ENCODE measurements around the gene PROZ.

Gene PROZ

DNA sequence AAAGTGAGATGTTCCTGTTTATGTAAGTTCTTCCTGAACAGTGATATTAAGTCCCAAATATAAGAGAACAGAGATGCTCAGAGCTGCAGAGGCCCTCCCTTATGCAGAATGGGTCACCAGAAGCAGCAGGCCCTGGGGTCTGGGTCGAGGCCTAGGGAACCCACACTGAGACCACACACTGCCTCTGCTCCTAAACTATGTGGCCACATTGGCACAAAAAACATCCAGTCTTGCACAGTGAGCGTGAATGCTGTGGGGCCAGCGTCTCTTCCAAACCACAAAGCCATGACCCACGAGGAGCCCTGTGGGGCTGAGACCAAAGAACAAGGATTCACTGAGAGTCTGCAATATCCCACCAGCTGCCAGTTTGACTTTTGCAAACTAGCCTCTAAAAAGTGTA is 23.6 kb downstream of the PROZ start:
- DNase-seq: no peak

DNA sequence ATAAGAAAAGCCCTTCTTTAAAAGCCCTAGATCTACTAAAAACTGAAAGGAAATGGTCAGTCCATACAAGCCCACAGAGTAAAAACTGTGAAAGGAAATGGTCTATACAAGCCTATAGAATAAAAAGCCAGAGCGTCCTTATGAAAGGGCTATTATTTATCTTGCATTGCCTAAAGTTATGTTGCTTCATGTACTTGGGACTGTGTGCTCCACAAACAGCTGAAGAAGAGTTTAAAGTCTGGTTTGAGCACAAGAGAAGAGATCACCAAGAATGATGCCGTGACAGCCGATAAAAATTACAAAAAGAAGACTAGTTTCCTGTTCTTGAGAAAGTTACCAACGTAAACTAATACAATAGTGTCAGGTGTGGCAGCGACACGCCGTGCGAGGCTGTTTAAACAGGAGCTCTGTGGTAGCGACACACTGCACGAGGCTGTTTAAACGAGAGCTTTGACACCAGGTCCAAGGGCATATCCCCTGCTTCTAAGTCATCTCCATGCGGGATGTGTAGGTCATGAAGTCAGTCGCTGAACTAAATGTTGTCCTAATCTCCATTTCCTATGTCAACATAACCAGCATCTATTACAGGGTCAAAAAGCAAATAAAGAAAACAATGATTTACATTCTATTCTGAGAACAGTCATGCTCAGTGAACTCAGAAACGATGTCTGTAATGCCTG is 25.1 kb downstream of the PROZ start:
- no peak for DNase-seq

DNA sequence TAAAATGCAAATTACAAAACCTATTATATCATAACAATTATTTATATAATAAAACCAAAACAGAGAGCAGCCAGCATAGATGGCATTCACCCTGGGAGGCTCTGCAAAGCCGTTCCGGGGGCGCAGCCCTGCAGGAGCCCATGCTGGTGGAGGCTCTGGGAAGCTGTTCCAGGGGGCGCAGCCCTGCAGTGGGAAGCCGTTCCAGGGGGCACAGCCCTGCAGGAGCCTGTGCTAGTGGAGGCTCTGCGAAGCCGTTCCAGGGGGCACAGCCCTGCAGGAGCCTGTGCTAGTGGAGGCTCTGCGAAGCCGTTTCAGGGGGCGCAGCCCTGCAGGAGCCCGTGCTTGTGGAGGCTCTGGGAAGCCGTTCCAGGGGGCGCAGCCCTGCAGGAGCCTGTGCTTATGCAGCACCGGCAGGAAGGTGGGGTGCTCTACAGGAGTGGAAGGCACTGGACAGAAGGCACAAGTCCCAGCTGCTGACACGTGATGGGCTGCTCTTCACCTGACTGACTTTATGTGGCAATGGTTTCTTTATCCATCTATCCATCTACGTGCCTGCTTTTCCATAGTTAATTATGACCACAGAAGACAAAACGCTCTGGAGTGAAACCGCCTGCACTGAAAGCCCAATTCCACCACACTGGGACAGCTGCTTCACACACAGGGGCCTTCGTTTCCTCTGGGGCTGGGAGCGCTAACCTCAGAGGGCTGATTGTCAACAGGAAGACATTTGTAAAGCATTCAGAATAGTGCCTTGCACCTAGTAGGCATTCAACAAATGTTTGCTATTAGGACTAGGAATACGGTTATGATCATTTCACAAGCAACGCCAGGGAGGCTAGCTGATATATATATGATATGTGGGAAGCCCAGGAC is 26.4 kb downstream of the PROZ start:
- DNase-seq: no peak

DNA sequence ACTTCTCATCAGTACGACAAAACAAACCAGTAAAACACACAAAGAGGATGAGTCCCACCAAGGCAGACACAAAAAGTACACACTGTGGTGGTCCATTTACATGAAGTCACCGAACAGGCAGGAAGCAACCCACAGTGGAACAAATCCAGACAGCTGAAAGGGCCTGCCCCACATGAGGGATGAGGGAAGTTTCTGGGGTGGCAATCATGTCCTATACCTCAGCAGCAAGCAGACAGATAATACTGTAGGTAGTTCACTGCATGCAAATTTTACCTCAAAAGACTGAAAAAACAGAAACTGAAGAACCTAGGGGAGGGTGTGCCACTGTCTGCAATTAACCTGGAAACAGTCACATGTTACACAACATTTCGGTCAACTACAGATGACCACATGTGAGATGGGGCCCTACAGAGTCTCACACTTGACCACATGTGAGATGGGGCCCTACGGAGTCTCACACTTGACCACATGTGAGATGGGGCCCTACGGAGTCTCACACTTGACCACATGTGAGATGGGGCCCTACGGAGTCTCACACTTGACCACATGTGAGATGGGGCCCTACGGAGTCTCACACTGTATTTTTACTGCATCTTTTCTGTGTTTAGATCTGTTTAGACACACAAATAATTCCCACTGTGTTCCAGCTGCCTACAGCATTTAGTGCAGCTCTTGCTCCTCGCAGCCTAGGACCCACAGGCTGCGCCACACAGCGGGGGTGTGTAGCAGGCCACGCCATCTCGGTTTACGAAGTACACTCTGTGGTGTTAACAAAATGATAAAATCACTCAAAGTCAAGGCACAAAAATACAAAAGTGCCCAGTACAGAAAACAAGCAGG is 27.8 kb downstream of the PROZ start:
- DNase-seq: no peak

DNA sequence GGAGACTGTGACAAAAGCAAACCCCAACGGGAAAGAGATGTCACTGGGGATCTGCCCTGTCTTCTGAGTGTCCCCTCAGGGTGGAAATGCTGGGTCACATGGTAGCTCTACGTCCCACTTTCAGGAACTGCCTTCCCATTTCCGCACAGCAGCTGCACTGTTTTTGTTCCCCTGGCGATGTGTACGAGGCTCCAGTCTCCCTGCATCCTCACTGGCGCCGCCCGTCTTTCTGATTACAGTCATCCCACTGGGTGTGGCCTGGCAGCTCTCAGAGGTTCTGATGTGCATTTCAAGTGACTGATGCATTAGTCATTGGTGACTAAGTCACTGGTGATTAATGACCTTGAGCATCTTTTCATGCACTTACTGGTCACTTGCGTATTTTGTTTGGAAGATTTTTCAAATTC is 28.8 kb downstream of the PROZ start:
- peak; percentile 97 for DNase-seq

DNA sequence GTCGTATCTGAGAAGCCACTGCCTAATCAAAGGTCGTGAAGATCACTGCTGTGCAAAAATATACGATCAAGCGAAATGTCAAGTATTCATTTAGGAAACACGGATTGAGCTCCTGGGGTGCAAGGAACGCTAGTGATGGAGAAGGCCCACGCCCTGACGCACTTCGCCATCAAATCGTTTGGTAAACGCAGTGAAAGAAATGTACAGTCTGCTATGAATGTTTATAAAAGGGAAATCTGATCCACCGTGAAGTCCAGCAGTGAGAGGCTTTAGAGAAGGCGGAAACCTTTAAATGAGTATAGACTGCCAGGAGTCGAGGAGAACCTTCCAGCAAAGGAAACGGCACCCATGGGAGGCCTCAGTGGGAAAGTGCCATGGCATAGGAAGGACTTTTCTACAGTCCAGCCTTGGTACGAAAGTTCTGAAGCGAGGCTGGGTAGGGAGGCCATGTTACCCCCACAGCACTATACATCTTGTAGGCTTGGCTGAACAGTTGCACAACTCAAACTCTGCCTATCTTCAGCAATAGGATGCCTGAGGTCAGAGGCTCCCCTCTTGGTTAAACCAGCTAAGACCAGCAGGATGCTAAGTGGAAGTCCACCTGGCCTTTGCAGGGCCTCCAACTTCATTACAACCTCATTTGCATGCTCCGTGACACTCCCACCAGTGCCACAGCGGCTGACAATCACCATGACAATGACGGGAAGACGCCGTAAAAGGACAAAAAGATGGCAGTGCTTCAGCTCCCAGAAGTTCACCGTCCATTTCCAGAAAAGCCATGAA is 29.6 kb downstream of the PROZ start:
- no peak for DNase-seq

DNA sequence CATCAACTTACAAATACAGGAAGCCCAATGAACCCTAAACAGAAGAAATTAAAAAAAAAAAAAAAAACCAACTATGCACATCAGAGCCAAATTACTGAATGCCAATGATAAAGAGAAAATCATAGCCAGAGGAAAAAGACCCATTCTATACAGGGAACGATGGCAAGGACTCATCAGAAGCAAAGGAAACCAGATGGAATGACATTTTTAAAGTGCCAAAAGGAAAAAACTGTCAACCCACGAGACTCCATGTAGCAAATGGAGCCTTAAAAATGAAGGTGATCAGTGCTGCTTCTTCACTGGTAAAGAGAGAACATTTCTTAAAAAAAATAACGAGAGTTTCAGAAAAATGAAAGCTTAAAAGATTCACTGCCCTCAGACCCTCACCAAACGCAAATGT is 31.7 kb downstream of the PROZ start:
- DNase-seq: no peak

DNA sequence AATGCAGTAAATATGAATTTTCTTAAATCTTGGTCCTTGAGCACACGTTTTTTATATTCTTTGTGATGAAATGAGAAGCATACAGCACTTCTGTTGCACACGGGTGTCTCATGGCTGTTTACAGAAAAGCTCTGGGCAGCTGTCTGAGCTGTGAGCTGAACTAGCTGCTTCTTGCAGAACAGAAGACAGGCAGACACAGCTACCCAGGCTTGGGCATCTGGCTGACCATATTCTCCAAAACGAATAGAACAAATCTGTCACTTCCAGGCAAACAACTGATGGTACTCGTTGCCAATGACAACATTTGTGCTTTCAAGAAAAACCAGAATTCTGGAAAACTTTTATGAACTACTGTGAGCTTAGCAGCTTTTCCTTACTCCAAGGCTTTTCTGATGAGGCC is 33.8 kb downstream of the PROZ start:
- no peak for DNase-seq

DNA sequence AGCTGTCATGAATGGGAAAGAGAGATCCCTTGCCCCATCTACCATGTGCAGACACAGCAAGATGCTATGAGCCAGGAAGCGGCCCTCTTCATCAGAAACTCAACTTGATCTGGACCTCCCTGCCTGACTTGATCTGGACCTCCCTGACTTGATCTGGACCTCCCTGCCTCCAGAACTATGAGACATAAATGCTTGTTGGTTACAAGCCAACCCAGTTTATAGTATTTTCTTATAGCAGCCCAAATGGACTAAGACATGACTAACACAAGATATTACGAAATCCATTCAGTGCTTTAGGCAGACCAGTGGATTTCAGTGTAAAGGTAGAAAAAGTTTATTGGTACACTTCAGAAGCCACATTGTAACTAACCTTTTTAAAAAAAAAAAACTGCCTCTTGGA is 34.5 kb downstream of the PROZ start:
- DNase-seq: no peak

DNA sequence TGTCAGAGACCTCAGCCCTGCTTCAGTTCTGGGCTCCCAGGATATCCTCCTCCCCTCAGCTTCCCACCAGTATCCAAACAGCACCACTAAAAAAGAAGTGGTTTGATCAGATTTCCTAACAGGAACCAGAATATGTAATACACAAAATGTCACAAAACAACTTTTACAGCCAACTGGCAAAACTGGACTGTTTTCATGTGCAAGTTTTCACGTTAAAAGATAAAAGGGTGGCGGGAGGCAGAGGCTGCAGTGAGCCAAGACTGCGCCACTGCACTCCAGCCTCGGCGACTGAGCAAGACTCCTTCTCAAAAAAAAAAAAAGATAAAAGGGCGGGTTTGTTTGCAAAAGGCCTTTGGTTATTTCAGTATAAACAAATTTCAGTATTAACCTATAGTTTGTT is 36.9 kb downstream of the PROZ start:
- no peak for DNase-seq

DNA sequence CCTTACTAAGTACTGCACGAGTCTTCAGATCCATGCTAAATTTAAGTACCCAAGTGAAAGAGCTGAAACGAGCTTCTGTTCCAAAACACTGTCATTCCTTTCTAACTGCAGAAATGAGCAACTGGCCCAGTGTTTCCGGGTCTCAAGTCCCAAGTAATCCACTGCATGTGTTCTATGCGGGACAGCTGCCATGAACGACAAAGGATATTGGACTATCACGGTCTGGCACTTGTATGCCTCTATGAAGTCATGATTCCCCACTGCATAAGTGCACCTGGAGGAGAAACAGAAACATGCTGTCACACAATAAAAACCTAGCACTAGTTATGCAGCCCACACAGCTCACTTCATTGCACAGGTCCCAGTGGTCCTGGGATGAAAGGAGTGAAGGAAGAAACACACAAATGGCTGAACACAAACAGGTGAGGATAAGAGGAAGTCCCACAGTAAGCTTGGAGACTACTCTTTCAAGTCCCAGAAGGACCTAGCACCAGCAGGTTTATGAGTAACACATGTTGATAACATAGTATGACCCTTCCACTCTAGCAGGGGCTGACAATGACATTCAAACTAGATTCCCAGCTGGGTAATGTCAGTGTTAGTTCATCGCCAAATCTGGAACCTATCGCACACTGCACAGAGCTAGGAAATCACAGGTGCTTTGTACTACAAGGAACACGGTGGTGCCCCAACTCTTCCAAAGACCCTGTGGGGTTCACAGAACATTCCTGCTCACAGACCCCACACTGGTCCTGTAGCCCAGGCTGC is 38.7 kb downstream of the PROZ start:
- DNase-seq: no peak

DNA sequence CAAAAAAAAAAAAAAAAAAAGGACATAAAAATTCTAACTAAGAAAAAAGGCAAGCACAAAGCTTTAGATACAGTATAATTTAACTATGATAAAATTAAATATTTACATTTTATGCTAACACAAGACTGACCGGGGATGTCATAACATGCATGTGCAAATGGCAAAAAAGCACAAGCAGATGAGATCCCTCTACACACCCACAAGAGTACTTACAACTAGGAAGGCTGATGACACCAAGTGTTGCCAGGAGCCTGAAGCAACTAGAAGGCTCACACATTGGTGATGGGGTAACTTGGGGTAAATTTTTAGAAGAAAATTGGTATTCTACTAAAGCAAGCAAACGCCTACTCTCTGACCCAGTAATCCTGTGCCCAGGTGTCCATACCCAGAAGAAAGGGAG is 43.4 kb downstream of the PROZ start:
- DNase-seq: no peak

DNA sequence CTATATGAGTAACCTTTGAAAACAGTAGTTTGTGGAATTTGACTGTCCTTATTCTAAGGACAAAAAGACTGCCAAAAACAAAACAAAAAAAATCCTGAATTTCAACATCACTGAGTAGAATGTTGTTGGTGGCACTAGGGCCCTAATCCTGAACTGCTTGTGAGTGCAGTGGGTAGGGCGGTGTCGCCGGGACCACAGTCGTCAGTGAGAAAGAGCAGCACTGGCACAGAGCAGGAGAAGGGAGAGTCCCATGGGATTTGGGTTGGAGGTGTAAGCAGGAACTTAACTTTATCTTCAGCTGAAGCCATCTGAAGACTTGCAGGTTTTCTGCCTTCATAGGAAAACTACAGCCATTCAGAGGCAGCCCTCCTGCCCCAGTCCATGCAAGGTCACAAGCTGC is 44.5 kb downstream of the PROZ start:
- no peak for DNase-seq

DNA sequence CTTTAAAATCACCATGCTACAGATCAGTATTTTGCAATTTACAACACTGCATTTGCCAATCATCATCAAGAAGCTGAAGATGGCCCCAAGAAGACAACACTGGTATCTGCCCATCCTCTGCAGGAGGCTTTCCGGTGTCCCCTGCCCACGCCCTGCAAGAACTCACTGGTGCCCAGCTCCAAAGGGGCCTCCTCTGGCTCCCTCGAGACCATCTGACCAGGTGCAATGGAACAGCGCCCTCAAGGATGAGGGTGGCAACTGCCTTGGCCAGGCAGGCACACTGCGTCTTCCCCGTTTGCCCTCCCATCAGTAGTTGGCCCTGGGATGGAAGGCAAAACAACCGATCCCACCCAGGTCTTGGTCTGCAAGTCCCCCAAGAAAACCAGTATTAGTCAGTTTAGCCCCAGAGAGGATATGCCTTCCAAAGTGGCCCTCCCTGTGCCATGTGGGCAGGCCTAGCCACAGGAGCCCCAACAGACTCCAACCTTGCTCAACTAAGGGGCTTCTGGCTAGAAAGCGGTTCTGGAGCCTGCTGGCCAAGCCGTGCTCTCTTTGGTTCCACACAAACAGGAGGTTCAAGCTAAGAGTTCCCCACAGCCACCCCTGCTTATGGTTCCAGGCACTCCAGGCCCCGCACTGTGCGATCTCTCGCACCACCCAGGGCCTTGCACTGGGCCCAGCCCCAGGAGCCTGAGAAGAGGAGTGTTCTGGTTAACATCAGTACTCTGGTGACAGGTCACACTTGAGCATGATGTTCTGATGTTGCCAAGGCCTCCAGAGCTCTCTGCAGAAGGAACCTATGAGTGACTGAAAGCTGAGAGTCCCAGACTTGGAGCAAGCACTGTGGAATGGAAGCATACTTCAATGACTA is 45.3 kb downstream of the PROZ start:
- DNase-seq: no peak

DNA sequence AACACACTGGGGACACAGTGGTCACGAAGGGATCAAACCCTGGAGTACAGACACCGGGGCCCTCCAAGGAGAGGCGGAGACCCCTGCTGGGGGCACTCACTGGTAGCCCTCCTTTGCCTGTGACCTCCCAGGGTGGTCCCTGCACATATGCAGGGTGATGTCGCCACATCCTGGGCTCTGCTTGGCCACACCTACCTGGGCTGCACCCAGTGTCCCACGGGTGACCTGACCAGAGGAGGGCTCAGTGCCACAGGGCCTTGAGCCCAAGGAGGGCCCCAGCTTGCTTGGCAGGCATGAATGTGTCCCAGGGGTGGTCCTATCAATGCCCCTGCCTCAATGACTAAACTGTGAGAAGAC is 45.9 kb downstream of the PROZ start:
- no peak for DNase-seq

DNA sequence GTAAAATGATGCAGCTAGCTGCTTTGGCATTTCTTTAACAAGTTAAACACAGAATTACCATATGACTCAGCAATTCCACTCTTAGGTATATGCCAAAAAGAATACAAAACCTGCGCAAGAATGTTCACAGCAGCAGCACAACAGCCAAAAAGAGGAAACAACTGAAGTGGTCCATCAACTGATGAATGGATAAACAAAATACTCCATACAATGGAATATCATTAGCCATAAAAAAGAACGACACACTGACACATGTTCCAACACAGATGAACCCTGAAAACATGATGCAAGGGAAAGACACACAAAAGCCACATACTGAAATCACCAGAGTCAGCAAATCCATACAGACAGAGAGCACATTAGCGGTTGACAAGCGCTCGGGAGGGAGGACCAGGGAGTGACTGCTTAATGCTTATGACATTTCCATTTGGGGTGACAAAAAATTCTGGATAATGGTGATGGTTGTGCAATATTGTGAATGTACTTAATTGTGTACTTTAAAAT is 47.0 kb downstream of the PROZ start:
- no peak for DNase-seq

DNA sequence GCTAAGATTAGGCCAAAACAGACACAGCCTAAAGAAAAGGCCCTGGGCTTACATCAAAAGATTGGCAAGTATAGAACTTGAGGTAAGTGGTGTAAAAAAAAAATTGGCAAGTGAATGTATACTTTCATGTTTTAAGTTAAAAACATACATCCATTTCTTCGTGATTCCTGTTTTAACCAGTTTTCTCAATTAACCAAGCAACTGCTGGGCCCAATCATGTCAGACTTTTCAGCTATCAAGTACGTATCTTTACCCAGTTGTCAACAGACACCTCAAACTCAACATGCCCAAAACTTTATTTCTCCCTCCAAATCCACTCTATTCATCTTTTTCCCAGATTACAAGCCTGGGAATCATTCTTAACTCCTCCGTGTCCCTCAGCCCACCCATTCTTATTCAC is 49.0 kb downstream of the PROZ start:
- DNase-seq: no peak

DNA sequence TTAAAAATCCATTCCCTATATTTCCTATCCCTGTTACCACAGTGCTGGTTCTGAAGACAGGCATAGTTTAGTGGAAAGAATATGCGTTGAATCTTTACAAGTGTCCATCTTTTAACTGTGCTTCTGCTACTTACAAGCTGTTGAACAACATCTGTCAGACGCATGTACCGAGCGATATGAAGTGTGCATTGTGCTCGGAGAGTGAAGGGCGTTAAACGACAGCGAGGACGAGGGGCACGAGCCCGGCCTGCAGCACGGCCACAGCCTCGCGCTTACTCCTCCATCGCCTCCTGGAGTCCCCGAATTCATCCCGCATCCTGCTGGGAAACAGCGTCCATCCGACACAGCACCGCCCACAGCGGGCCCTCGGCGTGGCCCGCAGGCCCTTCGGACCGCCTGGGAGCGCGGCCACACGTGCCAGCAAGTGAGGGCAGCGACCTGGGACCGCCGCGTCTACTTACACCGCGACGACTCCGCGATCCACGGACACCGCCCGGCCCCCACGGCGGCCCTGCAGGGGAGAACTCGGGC is 49.5 kb downstream of the PROZ start:
- DNase-seq: no peak

DNA sequence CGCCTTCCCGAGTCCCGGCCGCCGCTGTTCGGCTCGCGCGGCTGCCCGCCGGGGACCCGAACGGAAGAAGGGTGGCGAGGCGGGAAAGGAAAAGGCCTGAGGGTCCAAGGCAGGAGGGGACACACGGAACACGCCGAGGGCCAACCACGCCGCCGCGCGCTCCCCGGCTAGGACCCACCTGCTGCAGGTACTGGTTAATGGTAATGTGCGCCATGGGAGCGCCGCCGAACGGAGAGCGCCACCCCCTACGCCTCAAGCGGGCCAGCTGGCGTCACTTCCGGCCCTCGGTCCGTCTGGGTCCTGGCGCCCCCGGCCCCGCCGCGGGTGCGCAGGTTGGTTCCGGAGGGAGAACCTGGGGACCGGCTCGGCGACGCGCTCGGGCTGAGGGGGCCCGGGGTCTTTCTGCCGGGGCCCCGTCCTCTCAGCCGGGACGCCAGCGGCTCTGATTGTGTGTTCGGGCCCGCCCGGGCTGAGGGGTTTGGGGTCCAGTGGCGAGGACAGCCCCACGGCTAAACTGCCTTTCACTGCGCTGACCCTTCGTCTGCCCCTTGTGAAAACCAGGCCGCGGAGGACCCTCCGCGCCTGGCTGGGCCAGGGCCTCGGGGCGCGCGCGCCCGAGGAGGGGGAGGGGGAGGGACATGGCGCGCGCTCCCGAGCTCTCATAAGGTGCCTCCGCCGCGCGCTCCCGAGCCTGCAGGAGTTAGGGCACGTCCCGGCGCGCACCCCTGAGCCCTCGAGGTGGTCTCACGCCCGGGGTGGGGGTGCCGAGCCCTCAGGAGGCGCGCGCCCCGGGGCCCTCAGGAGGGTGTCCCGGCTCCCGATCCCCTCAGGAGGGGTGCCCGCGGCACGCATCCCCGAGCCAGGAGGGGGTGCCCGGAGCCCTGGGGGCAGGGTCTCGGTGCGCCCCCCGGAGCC is 50.2 kb downstream of the PROZ start, which contains the start of gene PCID2:
TSS of gene PCID2 (minus strand) at position 249 of the 915 bp plus-strand sequence. CDS start at position 214, 35 bp downstream.
- peak; percentile 56 for DNase-seq

Measured in amniotic stem cell (primary cell).